RWPE2 (cell line): ENCODE measurements around the gene ST8SIA6.

Experiments
- ATAC-seq: fragments of 200-7000 bp; cut with Tn5 transposase; 3 replicates; pipeline ENCODE4 v1.9.1; 2021; ENCODE audit warnings: low read depth
- DNase-seq: peaks from one replicate; pipeline ENCODE4 v3.0.0-alpha.2; 2020; ENCODE audit warnings: low spot score
- H3K27ac ChIP-seq: fragments of 450-650 bp; 2 replicates; pipeline ENCODE4 v1.5.1; 2017; ENCODE audit warnings: mild to moderate bottlenecking; ENCODE audit not compliant: poor library complexity, severe bottlenecking
- H3K27me3 ChIP-seq: fragments of 250-450 bp; sonication (Bioruptor Pico); 2 replicates; pipeline ENCODE4 v1.5.1; 2021; ENCODE audit warnings: mild to moderate bottlenecking, moderate library complexity; ENCODE audit not compliant: insufficient read depth, poor library complexity, severe bottlenecking
- H3K36me3 ChIP-seq: fragments of 250-450 bp; sonication (Bioruptor Pico); 2 replicates; pipeline ENCODE4 v1.5.1; 2020; ENCODE audit warnings: low read depth, mild to moderate bottlenecking, moderate library complexity
- H3K4me1 ChIP-seq: fragments of 250-450 bp; sonication (Bioruptor Pico); 2 replicates; pipeline ENCODE4 v1.5.1; 2021; ENCODE audit warnings: mild to moderate bottlenecking, moderate library complexity; ENCODE audit not compliant: insufficient read depth, poor library complexity, severe bottlenecking
- H3K4me3 ChIP-seq: fragments of 250-450 bp; sonication (Bioruptor Pico); 2 replicates; pipeline ENCODE4 v1.5.1; 2021; ENCODE audit warnings: mild to moderate bottlenecking, moderate library complexity; ENCODE audit not compliant: severe bottlenecking
- H3K9me3 ChIP-seq: fragments of 250-450 bp; sonication (Bioruptor Pico); 2 replicates; pipeline ENCODE4 v1.5.1; 2021; ENCODE audit warnings: mild to moderate bottlenecking, moderate library complexity; ENCODE audit not compliant: severe bottlenecking
- CTCF ChIP-seq: fragments of 450-650 bp; IDR thresholded peaks from one replicate; pipeline ENCODE4 v1.5.1; 2017; ENCODE audit warnings: mild to moderate bottlenecking, moderate library complexity; ENCODE audit not compliant: poor library complexity, severe bottlenecking

Gene ST8SIA6

DNA sequence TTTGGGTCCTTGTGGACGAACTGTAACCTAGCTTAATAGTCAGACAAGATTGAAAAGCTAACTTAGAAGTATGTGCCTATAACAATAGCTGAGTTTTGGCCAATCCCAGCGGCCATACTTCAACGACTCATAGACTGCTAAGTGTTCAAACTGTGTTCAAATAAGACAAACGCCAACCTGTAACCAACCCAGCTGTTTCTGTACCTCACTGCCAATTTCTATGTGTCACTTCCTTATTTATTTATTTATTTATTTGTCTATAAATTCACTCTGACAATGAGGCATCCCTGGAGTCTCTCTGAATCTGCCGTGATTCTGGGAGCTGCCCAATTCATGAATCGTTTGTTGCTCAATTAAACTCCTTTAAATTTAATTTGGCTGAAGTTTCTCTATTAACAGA, 21.7 kb downstream of the ST8SIA6 start:
- no peak overlapping the region for H3K4me3 ChIP-seq
- TF ChIP-seq CTCF = no peak
- no peaks in the 10 kb centered on the region for H3K27me3 ChIP-seq
- H3K4me1 ChIP-seq = no peaks in the 10 kb centered on the region
- H3K9me3 ChIP-seq = no peaks in the 10 kb centered on the region
- no peaks in the 10 kb centered on the region for H3K36me3 ChIP-seq
- DNase-seq (no peak), ATAC-seq (peak; percentile 29; the same call in 1 of the 3 replicates)
- H3K27ac ChIP-seq = no peak overlapping the region

DNA sequence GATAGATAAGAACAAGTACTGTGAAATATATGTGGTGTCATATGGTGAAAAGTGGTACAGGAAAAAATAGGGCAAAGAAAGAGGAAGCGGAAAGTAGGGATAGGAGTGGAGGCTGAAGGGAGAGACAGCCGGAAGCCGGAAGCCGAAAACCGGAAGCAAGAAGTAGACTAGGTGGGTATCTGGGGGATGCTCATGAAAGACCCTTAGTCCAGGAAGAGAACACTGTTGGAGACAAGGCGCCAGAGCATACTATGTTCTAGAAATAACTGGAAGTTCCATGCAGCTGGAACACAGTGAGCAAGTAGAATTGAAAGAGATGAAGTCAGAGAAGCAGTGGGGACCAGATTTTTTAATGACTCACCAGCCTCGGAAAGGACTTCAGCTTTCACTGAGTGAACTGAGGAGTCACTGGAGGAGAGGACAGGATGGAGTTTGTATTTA, 22.5 kb downstream of the ST8SIA6 start:
- Histone ChIP-seq H3K4me1 (no peaks in the 10 kb centered on the region), H3K27me3 (no peaks in the 10 kb centered on the region), H3K9me3 (no peaks in the 10 kb centered on the region), H3K36me3 (no peaks in the 10 kb centered on the region), H3K27ac (no peak overlapping the region), H3K4me3 (no peak overlapping the region)
- no peak for TF ChIP-seq CTCF
- 0 out of 3 replicates have a peak, but pooled peaks have one; percentile 25 for ATAC-seq
- DNase-seq = no peak

DNA sequence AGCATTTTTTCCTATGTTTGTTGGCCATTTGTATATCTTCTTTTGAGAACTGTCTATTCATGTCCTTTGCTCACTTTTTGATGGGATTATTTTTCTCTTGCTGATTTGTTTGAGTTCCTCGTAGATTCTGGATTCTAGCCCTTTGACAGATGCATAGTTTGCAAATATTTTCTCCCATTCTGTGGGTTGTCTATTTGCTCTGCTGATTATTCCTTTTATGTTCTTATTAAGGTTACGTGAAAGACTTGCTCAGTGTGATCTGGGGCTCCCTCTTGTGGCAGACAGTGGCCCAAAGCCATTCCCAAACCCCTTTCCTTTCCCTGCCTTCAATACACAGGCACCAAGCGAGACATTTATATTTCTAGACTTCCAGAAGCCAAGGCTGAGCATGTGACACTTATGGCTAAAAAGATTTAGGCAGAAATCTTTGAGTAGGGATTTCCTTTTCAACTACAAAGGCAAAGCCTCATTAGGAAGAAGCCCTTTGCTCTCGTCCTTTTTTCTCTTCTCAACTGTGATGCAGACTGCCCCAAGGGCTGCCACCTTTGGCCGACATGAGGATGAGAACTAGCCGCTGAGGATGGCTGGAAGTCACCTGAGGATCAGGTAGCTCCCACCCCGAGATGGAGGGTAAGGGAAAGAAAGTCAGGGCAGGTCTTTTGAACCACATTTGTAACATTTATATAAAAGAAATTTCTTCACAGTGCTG, 23.6 kb downstream of the ST8SIA6 start:
- H3K27me3 ChIP-seq = no peaks in the 10 kb centered on the region
- no peaks in the 10 kb centered on the region for H3K9me3 ChIP-seq
- no peaks in the 10 kb centered on the region for H3K4me1 ChIP-seq
- DNase-seq (no peak), ATAC-seq (peak; percentile 78)
- peak; percentile 94 for TF ChIP-seq CTCF
- no peak overlapping the region for H3K27ac ChIP-seq
- no peaks in the 10 kb centered on the region for H3K36me3 ChIP-seq
- H3K4me3 ChIP-seq = no peak overlapping the region

DNA sequence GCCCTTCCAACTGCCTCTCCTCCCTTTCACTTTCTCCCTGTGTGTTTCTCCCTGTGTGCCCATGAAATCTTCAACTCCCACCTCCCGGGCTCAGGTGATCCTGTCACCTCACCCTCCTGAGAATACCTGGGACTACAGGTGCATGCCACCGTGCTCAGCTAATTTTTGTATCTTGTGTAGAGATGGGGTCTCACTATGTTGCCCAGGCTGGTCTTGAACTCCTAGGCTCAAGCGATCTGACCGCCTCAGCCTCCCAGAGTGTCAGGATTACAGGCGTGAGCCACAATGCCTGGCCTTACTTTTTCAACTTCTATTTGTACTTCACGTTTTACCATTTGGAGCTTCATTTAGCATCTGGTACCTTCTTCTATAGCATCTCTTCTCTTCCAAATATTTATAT, 24.9 kb downstream of the ST8SIA6 start:
- DNase-seq = no peak
- Histone ChIP-seq H3K36me3 (no peaks in the 10 kb centered on the region), H3K4me1 (no peaks in the 10 kb centered on the region), H3K27ac (no peak overlapping the region), H3K4me3 (no peak overlapping the region), H3K27me3 (no peaks in the 10 kb centered on the region), H3K9me3 (no peaks in the 10 kb centered on the region)
- ATAC-seq = no peak
- no peak for TF ChIP-seq CTCF
